Measurements from ENCODE around the gene GLI3.

DNA sequence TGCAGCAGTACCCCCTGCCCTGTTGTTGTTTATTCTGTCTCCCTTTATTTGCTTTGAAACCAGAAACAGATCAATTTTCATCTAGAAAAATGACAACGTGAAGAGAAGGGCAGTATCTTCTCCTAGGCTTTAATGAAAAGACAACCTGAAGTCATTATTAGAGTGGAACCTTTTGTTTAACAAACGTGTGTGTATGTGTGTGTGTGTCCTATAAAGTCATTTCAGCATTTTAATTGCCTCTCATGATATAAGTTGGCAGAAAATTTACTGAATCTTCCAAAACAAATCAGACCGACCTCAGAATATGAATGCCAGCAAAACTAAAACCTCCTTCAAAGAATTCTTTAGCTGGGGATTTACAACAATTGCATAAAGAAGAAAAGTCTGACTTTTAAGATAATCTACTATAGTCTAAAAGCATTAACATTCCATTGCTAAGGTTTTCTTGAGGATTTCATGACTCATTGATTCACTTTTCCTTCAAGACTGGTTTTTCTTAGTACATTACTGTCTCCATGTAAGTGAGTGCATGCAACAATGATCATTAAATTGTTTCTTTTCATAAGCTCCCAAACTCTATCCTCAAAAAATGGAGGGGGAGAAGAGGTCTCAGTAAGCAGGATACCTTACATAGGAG is 3.2 kb downstream of the GLI3 start:
- TF ChIP-seq POLR2A (IDR thresholded peaks at IDR 0.05; ENCODE audit: low read depth, low read length) = no peak
- TF ChIP-seq POLR2AphosphoS5 (IDR thresholded peaks at IDR 0.05; ENCODE audit: low read depth, low read length) = no peak
- TF ChIP-seq PAX5 (IDR thresholded peaks at IDR 0.05; ENCODE audit: insufficient read depth, low read length, severe bottlenecking) = no peak
- TF ChIP-seq SPI1 (IDR thresholded peaks at IDR 0.05; ENCODE audit: low read depth, low read length) = no peak
- TF ChIP-seq TAF1 (IDR thresholded peaks at IDR 0.05; ENCODE audit: low read depth, low read length) = no peak
